OCI-LY7 (cell line): ENCODE measurements around the gene FBXO28. TPM values are rescaled to one million over a fixed set of nuclear protein-coding genes. Genes with fewer than 3 reads are reported as not detected.

ENCODE experiments used
- BruUV-seq: library from RNA; stranded (reverse); fragments of 400-500 nt; replicated peaks from 2 replicates; lab custom pipeline; 2021; lab: Mats Ljungman, UMichigan
- CTCF ChIA-PET: fragments of 300-600 bp; sonication (Branson Sonifier 250); formaldehyde crosslinking; loops from one replicate; lab custom pipeline; 2022; ENCODE audit warnings: antibody characterized with exemption; ENCODE audit not compliant: unreplicated experiment; lab: Charles Lee
- POLR2A ChIA-PET: fragments of 300-600 bp; sonication (Branson Sonifier 250); formaldehyde crosslinking; loops from one replicate; lab custom pipeline; 2022; ENCODE audit warnings: antibody characterized with exemption; lab: Charles Lee
- DNase-seq: peaks from one replicate; pipeline ENCODE4 v3.0.0-alpha.2; 2015; ENCODE audit warnings: low spot score
- H2AFZ ChIP-seq: fragments of 200-600 bp; sonication (generic), shearing (Covaris generic); 2 replicates; pipeline ENCODE4 v1.6.1; 2014; ENCODE audit warnings: mild to moderate bottlenecking, antibody characterized with exemption, low read length, moderate library complexity
- H3K27ac ChIP-seq: fragments of 200-600 bp; sonication (generic); 2 replicates; pipeline ENCODE4 v1.5.1; 2014; ENCODE audit warnings: mixed run types, low read depth, mild to moderate bottlenecking, moderate library complexity, low read length, inconsistent platforms; ENCODE audit not compliant: poor library complexity, severe bottlenecking
- H3K36me3 ChIP-seq: fragments of 200-600 bp; sonication (generic); 2 replicates; pipeline ENCODE4 v1.6.1; 2014; ENCODE audit warnings: mild to moderate bottlenecking, antibody characterized with exemption, low read length, moderate library complexity, mixed read lengths; ENCODE audit not compliant: insufficient read depth
- H3K4me1 ChIP-seq: fragments of 200-600 bp; sonication (generic); 2 replicates; pipeline ENCODE4 v1.5.1; 2014; ENCODE audit warnings: mild to moderate bottlenecking, low read length; ENCODE audit not compliant: insufficient read depth, poor library complexity, severe bottlenecking
- H3K4me2 ChIP-seq: fragments of 200-600 bp; sonication (generic); 2 replicates; pipeline ENCODE4 v1.6.1; 2014; ENCODE audit warnings: mild to moderate bottlenecking, low read length
- H3K4me3 ChIP-seq: fragments of 200-600 bp; sonication (generic); 2 replicates; pipeline ENCODE4 v1.5.1; 2014; ENCODE audit warnings: mild to moderate bottlenecking, low read depth, low read length; ENCODE audit not compliant: poor library complexity, severe bottlenecking
- H3K79me2 ChIP-seq: fragments of 200-600 bp; sonication (generic); 2 replicates; pipeline ENCODE4 v1.6.1; 2016; ENCODE audit warnings: low read depth, mild to moderate bottlenecking, low read length, moderate library complexity, mixed read lengths; ENCODE audit not compliant: insufficient read depth
- H3K9me2 ChIP-seq: fragments of 200-600 bp; sonication (generic); 2 replicates; pipeline ENCODE4 v1.6.1; 2016; ENCODE audit warnings: mild to moderate bottlenecking, low read length, mixed read lengths; ENCODE audit not compliant: insufficient read depth
- H3K9me3 ChIP-seq: fragments of 200-600 bp; sonication (generic); 2 replicates; pipeline ENCODE4 v1.6.1; 2014; ENCODE audit warnings: mild to moderate bottlenecking, mixed run types, low read length, mixed read lengths
- H4K20me1 ChIP-seq: fragments of 200-600 bp; sonication (generic); 2 replicates; pipeline ENCODE4 v1.6.1; 2014; ENCODE audit warnings: mild to moderate bottlenecking, antibody characterized with exemption, low read length, moderate library complexity, mixed read lengths; ENCODE audit not compliant: insufficient read depth
- EZH2phosphoT487 ChIP-seq: fragments of 200-600 bp; sonication (generic); IDR thresholded peaks from 2 replicates; pipeline ENCODE4 v1.6.1; 2018; ENCODE audit warnings: low read depth, borderline replicate concordance, mild to moderate bottlenecking, mixed run types, antibody characterized with exemption, low read length, moderate library complexity, mixed read lengths
- intact Hi-C: fragments of 100-400 bp; cut with micrococcal nuclease; formaldehyde crosslinking; loops from one replicate; pipeline ENCODE4 v1.10.0; 2022; ENCODE audit not compliant: unreplicated experiment
- total RNA-seq, 2 experiments: library from RNA; depleted of rRNA in 1 of 2; stranded (reverse); fragments of >200 nt in 1 of 2; shearing (Covaris generic) in 1 of 2; gene quantifications; 2 replicates each; pipeline ENCODE4 v1.2.3, GENCODE V29; 2014 to 2022
- TF ChIP-seq, protein P1 (sequence below): fragments of 200-600 bp; sonication (generic); conservative IDR thresholded peaks from 2 replicates; pipeline ENCODE4 v1.5.1; 2014; ENCODE audit warnings: mild to moderate bottlenecking, antibody characterized with exemption, low read length, moderate library complexity, mixed read lengths

The FBXO28 gene
- total RNA-seq, 2 experiments from 2014 or later: 20.1 to 23.3 TPM

GRCh38 chr1:224108991-224109390 lies 4.9 kb upstream of the FBXO28 start:
- no TSS peak for BruUV-seq
- H3K4me2 ChIP-seq: no peak overlapping the region
- H3K9me2 ChIP-seq: no peaks in the 10 kb centered on the region
- H3K27ac ChIP-seq: no peak overlapping the region
- no peak overlapping the region for H3K4me3 ChIP-seq
- H4K20me1 ChIP-seq: no peaks in the 10 kb centered on the region
- ChIA-PET CTCF (no interaction called here), POLR2A (interaction anchor here (0.6 kb wide), 2 partner anchors 83 to 429 kb away, joined by 3 read pairs; no protein-coding TSS in a partner anchor)
- H3K79me2 ChIP-seq: peaks cover 9% of the 10 kb centered on the region; the same call in 1 of the 2 replicates
- no peak overlapping the region for H2AFZ ChIP-seq
- intact Hi-C loops: no loop called here
- no peak for TF ChIP-seq EZH2phosphoT487
- TF ChIP-seq, protein P1, sequence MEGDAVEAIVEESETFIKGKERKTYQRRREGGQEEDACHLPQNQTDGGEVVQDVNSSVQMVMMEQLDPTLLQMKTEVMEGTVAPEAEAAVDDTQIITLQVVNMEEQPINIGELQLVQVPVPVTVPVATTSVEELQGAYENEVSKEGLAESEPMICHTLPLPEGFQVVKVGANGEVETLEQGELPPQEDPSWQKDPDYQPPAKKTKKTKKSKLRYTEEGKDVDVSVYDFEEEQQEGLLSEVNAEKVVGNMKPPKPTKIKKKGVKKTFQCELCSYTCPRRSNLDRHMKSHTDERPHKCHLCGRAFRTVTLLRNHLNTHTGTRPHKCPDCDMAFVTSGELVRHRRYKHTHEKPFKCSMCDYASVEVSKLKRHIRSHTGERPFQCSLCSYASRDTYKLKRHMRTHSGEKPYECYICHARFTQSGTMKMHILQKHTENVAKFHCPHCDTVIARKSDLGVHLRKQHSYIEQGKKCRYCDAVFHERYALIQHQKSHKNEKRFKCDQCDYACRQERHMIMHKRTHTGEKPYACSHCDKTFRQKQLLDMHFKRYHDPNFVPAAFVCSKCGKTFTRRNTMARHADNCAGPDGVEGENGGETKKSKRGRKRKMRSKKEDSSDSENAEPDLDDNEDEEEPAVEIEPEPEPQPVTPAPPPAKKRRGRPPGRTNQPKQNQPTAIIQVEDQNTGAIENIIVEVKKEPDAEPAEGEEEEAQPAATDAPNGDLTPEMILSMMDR: no peak
- H3K36me3 ChIP-seq: no peaks in the 10 kb centered on the region
- H3K9me3 ChIP-seq: no peaks in the 10 kb centered on the region
- peaks cover 8% of the 10 kb centered on the region for H3K4me1 ChIP-seq
- DNase-seq: no peak

GRCh38 chr1:224109981-224110380 lies 3.9 kb upstream of the FBXO28 start:
- no peaks in the 10 kb centered on the region for H4K20me1 ChIP-seq

GRCh38 chr1:224113005-224113404 lies 906 bp upstream of the FBXO28 start:
- no peaks in the 10 kb centered on the region for H3K9me2 ChIP-seq
- peak overlapping the region; percentile 78 for H3K4me3 ChIP-seq
- peaks cover 25% of the 10 kb centered on the region for H3K4me1 ChIP-seq
- H2AFZ ChIP-seq: peak overlapping the region; percentile 91; the same call in 1 of the 2 replicates
- no peaks in the 10 kb centered on the region for H4K20me1 ChIP-seq
- ChIA-PET CTCF (no interaction called here), POLR2A (interaction anchor here (0.7 kb wide), 2 partner anchors 50 to 343 kb away, joined by 3 read pairs; no protein-coding TSS in a partner anchor)
- TF ChIP-seq EZH2phosphoT487: no peak
- TF ChIP-seq, protein P1: no peak
- peaks cover 48% of the 10 kb centered on the region for H3K79me2 ChIP-seq
- intact Hi-C loops: loop anchor here (5.0 to 10.0 kb wide), 2 partner anchors 134 to 268 kb away; partner anchors contain the start of gene TP53BP2
- no peaks in the 10 kb centered on the region for H3K36me3 ChIP-seq
- H3K4me2 ChIP-seq: peak overlapping the region; percentile 70
- H3K27ac ChIP-seq: no peak overlapping the region
- BruUV-seq: no TSS peak
- no peaks in the 10 kb centered on the region for H3K9me3 ChIP-seq
- DNase-seq: no peak

More at GRCh38 chr1:224109981-224110380, 3.9 kb upstream of the FBXO28 start:
- CTCF ChIA-PET: no interaction called here
- Histone ChIP-seq H3K9me3 (no peaks in the 10 kb centered on the region), H3K9me2 (no peaks in the 10 kb centered on the region), H3K79me2 (peaks cover 19% of the 10 kb centered on the region; the same call in 1 of the 2 replicates), H3K27ac (no peak overlapping the region), H3K36me3 (no peaks in the 10 kb centered on the region), H3K4me3 (no peak overlapping the region), H3K4me1 (peaks cover 8% of the 10 kb centered on the region), H3K4me2 (no peak overlapping the region), H2AFZ (no peak overlapping the region)
- BruUV-seq: no TSS peak
- POLR2A ChIA-PET: no interaction called here
- TF ChIP-seq, protein P1: no peak
- intact Hi-C loops: loop anchor here (5.0 to 10.0 kb wide), 2 partner anchors 137 to 265 kb away; partner anchors contain the start of gene TP53BP2
- no peak for DNase-seq
